Heart left ventricle (tissue), 16 donors: ENCODE measurements around the gene LRP11. TPM values are rescaled to one million over a fixed set of nuclear protein-coding genes. Genes with fewer than 3 reads are reported as not detected.
"Not testable (repeated sequence)": the region's sequence is repeated elsewhere in the genome, so short reads cannot be mapped to it uniquely, and the experiment has no call there.

Source experiments
- ATAC-seq, 4 donors: fragments of 200-7000 bp; cut with Tn5 transposase; one replicate each; pipeline ENCODE4 v1.9.1; 2020 to 2022; ENCODE audit warnings: moderate library complexity in 4 of 4, mild to moderate bottlenecking in 3 of 4, moderate number of reproducible peaks in 1 of 4
- DNase-seq, 5 donors: peaks; one replicate each; pipeline ENCODE4 v3.0.0-alpha.2; 2020
- H3K27ac ChIP-seq, 12 donors: fragments of 200-600 bp; sonication (generic) in 4 of 12; one replicate each; pipeline versions ENCODE4 v1.5.0 to v1.8.0; 2016 to 2022; ENCODE audit warnings: mild to moderate bottlenecking in 2 of 12
- H3K27me3 ChIP-seq, 9 donors: fragments of 200-600 bp; sonication (generic) in 2 of 9; one replicate each; pipeline versions ENCODE4 v1.5.1 to v1.8.0; 2016 to 2022; ENCODE audit warnings: mild to moderate bottlenecking in 3 of 9
- H3K36me3 ChIP-seq, 9 donors: fragments of 200-600 bp; sonication (generic) in 2 of 9; one replicate each; pipeline versions ENCODE4 v1.5.0 to v1.8.0; 2018 to 2022; ENCODE audit warnings: mild to moderate bottlenecking in 2 of 9
- H3K4me1 ChIP-seq, 12 donors: fragments of 200-600 bp; sonication (generic) in 4 of 12; one replicate each; pipeline versions ENCODE4 v1.5.0 to v1.8.0; 2016 to 2022; ENCODE audit warnings: mild to moderate bottlenecking in 3 of 12
- H3K4me3 ChIP-seq, 12 donors: fragments of 200-600 bp; sonication (generic) in 4 of 12; one replicate each; pipeline versions ENCODE4 v1.5.0 to v1.8.0; 2017 to 2022; ENCODE audit warnings: mild to moderate bottlenecking in 9 of 12, moderate library complexity in 4 of 12
- H3K9me3 ChIP-seq, 12 donors: fragments of 200-600 bp; sonication (generic) in 4 of 12; one replicate each; pipeline versions ENCODE4 v1.5.0 to v1.8.0; 2016 to 2022; ENCODE audit warnings: mild to moderate bottlenecking in 1 of 12
- POLR2A ChIP-seq, 2 donors: fragments of 450-650 bp; IDR thresholded peaks; one replicate each; pipeline ENCODE4 v1.6.1; 2017; ENCODE audit warnings: antibody characterized with exemption in 2 of 2, mild to moderate bottlenecking in 2 of 2, moderate library complexity in 2 of 2
- WGBS, 4 donors: extraction: QIAGEN DNeasy Blood & Tissue Kit in 2 of 4; methylation state at CpG; one replicate each; pipeline versions ENCODE4 v1.1.5 to v1.1.7; 2013 to 2018; 5-methylcytosine and 5-hydroxymethylcytosine counted together
- intact Hi-C, 10 donors: fragments of 100-400 bp; cut with DNase I; formaldehyde crosslinking; loops; one replicate each; pipeline versions ENCODE4 v1.11.1 to v1.14.2; 2022
- polyA plus RNA-seq, 2 donors: library from polyadenylated mRNA; stranded (reverse); fragments of 200-250 nt; gene quantifications; one replicate each; pipeline ENCODE4 v1.2.3, GENCODE V29; 2013
- total RNA-seq, 9 donors: library from RNA; depleted of rRNA in 2 of 9; stranded (reverse); fragments of >200 nt in 2 of 9; fragmentation: NEBNext Ultra II Directional in 3 of 9; extraction: Animal tissue kit (Norgen Biotek cat#: 25700) in 3 of 9; gene quantifications; one replicate each; pipeline versions ENCODE4 v1.1.0 to v1.2.4, GENCODE V29; 2016 to 2023
- TF ChIP-seq, protein P1 (sequence below), 12 donors: fragments of 200-600 bp; sonication (generic) in 4 of 12; IDR thresholded peaks; one replicate each; pipeline versions ENCODE4 v1.5.0 to v1.8.0; 2018 to 2022; ENCODE audit warnings: antibody characterized with exemption in 12 of 12, mild to moderate bottlenecking in 5 of 12
- donor health status: ischemic (EF 13 %, LVEDD 7.1; RV severe dilation, severe dysfunction).
- donor health status: healthy with polysubstance abuse.
- donor health status: DM: no; HTN: yes; CAD: no.
- donor health status: DM: no; HTN: no; CAD: no.
- donor health status: ischemic (EF 25% LVEDD 6.9; RV normal size, moderate dysfunction).
- donor health status: ischemic (EF 25% LVEDD 5.7; RV mildly dilated, moderate dysfunction).
- donor health status: healthy.
- donor health status: DM: yes; HTN: yes; CAD: no.
- donor health status: ischemic (EF 35%, LVEDD 5.7; RV mildly dilated, moderate dysfunction).
- donor health status: nonischemic (EF 11% LVEDD 7.7; RV severe dilation, severe dysfunction).
- donor health status: DM: yes; HTN: yes; CAD: no.
- donor health status: PGD.
- donor health status: ischemic (EF 29% LVEDD 5.4; RV normal size, mild dysfunction).
- donor health status: nonischemic (EF 23%, LVEDD 6.1; RV moderate dilation, normal function).

LRP11 gene
- total and polyA plus RNA-seq, 11 donors = 5.0 to 23.8 (median 12.5) TPM

- ATAC-seq = no peak
- H3K9me3 ChIP-seq = no peaks in the 10 kb centered on the region
- no peak overlapping the region for H3K27ac ChIP-seq
- intact Hi-C loops = no loop called here
- TF ChIP-seq, protein P1, sequence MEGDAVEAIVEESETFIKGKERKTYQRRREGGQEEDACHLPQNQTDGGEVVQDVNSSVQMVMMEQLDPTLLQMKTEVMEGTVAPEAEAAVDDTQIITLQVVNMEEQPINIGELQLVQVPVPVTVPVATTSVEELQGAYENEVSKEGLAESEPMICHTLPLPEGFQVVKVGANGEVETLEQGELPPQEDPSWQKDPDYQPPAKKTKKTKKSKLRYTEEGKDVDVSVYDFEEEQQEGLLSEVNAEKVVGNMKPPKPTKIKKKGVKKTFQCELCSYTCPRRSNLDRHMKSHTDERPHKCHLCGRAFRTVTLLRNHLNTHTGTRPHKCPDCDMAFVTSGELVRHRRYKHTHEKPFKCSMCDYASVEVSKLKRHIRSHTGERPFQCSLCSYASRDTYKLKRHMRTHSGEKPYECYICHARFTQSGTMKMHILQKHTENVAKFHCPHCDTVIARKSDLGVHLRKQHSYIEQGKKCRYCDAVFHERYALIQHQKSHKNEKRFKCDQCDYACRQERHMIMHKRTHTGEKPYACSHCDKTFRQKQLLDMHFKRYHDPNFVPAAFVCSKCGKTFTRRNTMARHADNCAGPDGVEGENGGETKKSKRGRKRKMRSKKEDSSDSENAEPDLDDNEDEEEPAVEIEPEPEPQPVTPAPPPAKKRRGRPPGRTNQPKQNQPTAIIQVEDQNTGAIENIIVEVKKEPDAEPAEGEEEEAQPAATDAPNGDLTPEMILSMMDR (IDR thresholded peaks at IDR 0.05) = no peak
- no peak for TF ChIP-seq POLR2A (IDR thresholded peaks at IDR 0.05)
- H3K36me3 ChIP-seq = peaks cover 0 to 11% (median 0%) of the 10 kb centered on the region in 9 donors
- H3K4me1 ChIP-seq = peaks cover 0 to 17% (median 2%) of the 10 kb centered on the region in 12 donors
- H3K4me3 ChIP-seq = no peak overlapping the region
- no peaks in the 10 kb centered on the region for H3K27me3 ChIP-seq
- DNase-seq = no peak
- 85 to 97% (median 91%) methylated on average over 2 of the region's 2 CpGs for WGBS, 4 donors
Measured at GRCh38 chr6:149855741-149856140, 8.4 kb downstream of the LRP11 start.

GRCh38 chr6:149855040-149855654 is 9.0 kb downstream of the LRP11 start:
- intact Hi-C loops = no loop called here
- no peak overlapping the region for H3K27ac ChIP-seq
- no peak overlapping the region for H3K4me3 ChIP-seq
- no peaks in the 10 kb centered on the region for H3K9me3 ChIP-seq
- TF ChIP-seq, protein P1 (IDR thresholded peaks at IDR 0.05) = no peak
- TF ChIP-seq POLR2A (IDR thresholded peaks at IDR 0.05) = no peak
- DNase-seq = no peak
- no peak for ATAC-seq
- H3K4me1 ChIP-seq = peaks cover 0 to 15% (median 2%) of the 10 kb centered on the region in 12 donors
- H3K36me3 ChIP-seq = peaks cover 0 to 14% (median 0%) of the 10 kb centered on the region in 9 donors
- 80 to 88% (median 84%) methylated on average over 5 of the region's 5 CpGs for WGBS, 4 donors
- H3K27me3 ChIP-seq = no peaks in the 10 kb centered on the region

GRCh38 chr6:149854532-149854931 is 9.6 kb downstream of the LRP11 start:
- H3K36me3 ChIP-seq = peaks cover 0 to 14% (median 0%) of the 10 kb centered on the region in 9 donors
- H3K9me3 ChIP-seq = no peaks in the 10 kb centered on the region
- H3K4me3 ChIP-seq = no peak overlapping the region
- peaks cover 0 to 9% (median 2%) of the 10 kb centered on the region in 12 donors for H3K4me1 ChIP-seq
- intact Hi-C loops = no loop called here
- no peak overlapping the region for H3K27ac ChIP-seq
- ATAC-seq (peak in 1 of 4 donors; percentile 50), DNase-seq (no peak)
- no peaks in the 10 kb centered on the region for H3K27me3 ChIP-seq
- TF ChIP-seq, protein P1 (IDR thresholded peaks at IDR 0.05) = no peak
- TF ChIP-seq POLR2A (IDR thresholded peaks at IDR 0.05) = no peak
- WGBS, 4 donors = 66 to 73% (median 70%) methylated on average over 6 of the region's 6 CpGs

DNA sequence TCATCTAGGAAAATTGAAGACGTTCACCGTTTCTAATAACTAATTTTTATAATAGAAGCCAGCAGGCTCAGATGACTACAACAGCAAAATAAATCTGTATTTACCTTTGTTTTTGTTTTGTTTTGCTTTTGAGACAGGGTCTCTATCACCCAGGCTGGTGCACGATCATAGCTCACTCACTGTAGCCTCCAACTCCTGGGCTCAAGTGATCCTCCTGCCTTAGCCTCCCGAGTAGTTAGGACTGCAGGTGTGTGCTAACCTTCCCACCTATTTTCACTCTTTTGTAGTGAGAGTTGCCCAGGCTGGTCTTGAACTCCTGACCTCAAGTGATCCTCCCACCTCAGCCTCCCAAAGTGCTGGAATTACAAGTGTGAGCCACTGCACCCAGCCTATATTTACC is 10.1 kb downstream of the LRP11 start:
- H3K27me3 ChIP-seq, H3K27ac ChIP-seq, H3K9me3 ChIP-seq, intact Hi-C loops, DNase-seq, H3K4me3 ChIP-seq, H3K4me1 ChIP-seq, ATAC-seq: not testable (repeated sequence)
- H3K36me3 ChIP-seq = peaks cover 0 to 14% (median 0%) of the 10 kb centered on the region in 9 donors
- 95 to 97% (median 96%) methylated on average over 4 of the region's 4 CpGs for WGBS, 4 donors

- Histone ChIP-seq H3K4me3 (no peak overlapping the region), H3K9me3 (no peaks in the 10 kb centered on the region), H3K27me3 (no peaks in the 10 kb centered on the region), H3K4me1 (peaks cover 0 to 10% (median 2%) of the 10 kb centered on the region in 12 donors), H3K27ac (no peak overlapping the region), H3K36me3 (peaks cover 0 to 14% (median 0%) of the 10 kb centered on the region in 9 donors)
- WGBS, 4 donors = 91 to 96% (median 93%) methylated on average over 12 of the region's 12 CpGs
- no peak for ATAC-seq
- TF ChIP-seq, protein P1 (IDR thresholded peaks at IDR 0.05) = no peak
- TF ChIP-seq POLR2A (IDR thresholded peaks at IDR 0.05) = no peak
- DNase-seq = no peak
- intact Hi-C loops = no loop called here
Measured at GRCh38 chr6:149852881-149853280, 11.3 kb downstream of the LRP11 start.
